Subcutaneous adipose tissue (tissue), 4 donors: Measurements from ENCODE around the gene KIF26A. TPM values are rescaled to one million over a fixed set of nuclear protein-coding genes. Genes with fewer than 3 reads are reported as not detected.

ENCODE experiments used
- small RNA-seq: library from RNA; depleted of rRNA; stranded (forward); fragments of <200 nt; gene quantifications from one replicate; pipeline ENCODE3, GENCODE V24; 2016
- total RNA-seq, 4 donors: library from RNA; depleted of rRNA; stranded (reverse); fragments of >200 nt; gene quantifications; one replicate each; pipeline ENCODE4 v1.1.0, GENCODE V29; 2016
- TF ChIP-seq, protein P1 (sequence below): fragments of 450-650 bp; IDR thresholded peaks from one replicate; pipeline ENCODE4 v1.5.1; 2016; ENCODE audit warnings: low read depth, mild to moderate bottlenecking, control low read depth, antibody characterized with exemption, moderate library complexity

The KIF26A gene
- total RNA-seq, 4 donors from 2014 or later: 0.51 to 9.8 (median 0.88) TPM

DNA sequence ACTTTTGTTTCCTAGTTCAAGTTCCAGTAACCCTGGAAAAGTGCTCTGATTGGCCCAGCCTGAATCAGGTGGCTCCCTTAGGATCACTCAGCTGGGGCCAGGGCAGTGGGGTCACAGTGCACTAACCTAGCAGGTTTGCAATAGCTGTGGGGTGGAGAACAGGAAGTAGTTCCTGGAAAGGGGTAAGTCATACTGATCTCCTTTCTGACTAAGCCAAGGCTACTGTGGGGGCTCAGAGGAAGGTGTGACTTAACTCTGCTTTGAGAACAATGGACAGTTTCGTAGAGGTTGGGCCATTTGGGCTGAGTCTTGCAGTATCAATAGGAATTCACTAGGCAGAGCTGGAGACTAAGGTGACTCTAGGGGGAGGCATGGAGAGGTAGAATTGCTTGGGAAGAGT, 89.4 kb downstream of the KIF26A start:
- TF ChIP-seq, protein P1, sequence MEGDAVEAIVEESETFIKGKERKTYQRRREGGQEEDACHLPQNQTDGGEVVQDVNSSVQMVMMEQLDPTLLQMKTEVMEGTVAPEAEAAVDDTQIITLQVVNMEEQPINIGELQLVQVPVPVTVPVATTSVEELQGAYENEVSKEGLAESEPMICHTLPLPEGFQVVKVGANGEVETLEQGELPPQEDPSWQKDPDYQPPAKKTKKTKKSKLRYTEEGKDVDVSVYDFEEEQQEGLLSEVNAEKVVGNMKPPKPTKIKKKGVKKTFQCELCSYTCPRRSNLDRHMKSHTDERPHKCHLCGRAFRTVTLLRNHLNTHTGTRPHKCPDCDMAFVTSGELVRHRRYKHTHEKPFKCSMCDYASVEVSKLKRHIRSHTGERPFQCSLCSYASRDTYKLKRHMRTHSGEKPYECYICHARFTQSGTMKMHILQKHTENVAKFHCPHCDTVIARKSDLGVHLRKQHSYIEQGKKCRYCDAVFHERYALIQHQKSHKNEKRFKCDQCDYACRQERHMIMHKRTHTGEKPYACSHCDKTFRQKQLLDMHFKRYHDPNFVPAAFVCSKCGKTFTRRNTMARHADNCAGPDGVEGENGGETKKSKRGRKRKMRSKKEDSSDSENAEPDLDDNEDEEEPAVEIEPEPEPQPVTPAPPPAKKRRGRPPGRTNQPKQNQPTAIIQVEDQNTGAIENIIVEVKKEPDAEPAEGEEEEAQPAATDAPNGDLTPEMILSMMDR: no peak

DNA sequence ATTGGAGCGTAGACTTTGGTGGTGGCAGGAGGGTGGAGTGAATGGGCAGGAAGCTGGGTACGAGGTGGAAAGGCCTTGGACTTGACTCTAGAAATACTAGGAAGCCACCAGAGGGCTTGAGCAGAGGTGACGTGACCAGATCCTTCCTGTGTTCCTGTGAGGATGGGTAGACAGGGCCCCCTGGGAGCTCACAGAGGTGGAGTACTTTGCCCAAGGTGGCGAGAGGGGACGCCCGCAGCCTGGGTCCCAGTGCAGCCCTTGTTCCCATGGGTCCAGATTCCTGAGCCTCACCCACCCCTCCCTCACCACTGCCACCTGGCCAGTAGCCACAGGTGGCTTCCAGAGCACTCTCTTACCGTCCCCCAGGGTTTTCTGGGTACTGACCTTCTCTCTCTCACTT, 89.8 kb downstream of the KIF26A start:
- TF ChIP-seq, protein P1: no peak

DNA sequence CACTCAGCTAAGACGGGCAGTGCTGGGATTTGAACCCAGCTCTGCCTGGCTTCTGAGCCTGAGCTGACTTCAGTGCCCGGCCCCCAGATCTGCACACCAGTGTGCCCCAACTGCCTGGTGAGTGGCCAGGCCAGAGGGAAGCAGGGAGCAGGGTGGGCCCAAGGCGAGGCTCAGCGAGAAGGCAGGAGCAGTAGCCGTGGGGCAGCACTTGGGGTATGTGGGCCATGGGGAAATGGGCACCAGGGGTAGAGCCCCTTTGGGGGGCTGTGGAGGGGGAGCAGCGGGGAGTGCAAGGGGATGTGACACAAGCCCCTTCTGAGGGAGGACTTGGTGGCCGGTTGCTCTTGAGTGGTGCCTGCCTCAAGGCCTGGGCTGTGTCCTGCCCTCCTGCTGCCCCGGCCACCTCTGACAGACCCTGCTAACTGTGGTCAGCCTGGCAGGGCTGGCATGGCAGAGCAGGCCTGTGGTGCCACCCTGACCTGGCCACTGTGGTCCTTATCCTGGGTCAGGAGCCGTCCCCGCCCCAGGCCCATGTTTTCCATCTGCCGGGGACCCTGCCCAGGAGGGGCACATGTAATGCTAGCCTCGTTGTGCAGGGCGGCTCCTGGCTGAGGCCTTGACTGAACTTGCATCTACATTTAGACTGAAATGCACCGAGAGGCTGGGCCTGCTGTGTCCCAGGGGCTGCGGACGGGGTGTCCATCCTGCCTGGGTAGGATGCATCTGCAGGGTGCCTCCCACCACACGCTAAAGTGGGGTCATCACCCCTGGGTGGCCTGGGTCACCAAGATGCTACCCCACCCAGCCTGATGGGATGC, 90.5 kb downstream of the KIF26A start:
- TF ChIP-seq, protein P1: no peak

DNA sequence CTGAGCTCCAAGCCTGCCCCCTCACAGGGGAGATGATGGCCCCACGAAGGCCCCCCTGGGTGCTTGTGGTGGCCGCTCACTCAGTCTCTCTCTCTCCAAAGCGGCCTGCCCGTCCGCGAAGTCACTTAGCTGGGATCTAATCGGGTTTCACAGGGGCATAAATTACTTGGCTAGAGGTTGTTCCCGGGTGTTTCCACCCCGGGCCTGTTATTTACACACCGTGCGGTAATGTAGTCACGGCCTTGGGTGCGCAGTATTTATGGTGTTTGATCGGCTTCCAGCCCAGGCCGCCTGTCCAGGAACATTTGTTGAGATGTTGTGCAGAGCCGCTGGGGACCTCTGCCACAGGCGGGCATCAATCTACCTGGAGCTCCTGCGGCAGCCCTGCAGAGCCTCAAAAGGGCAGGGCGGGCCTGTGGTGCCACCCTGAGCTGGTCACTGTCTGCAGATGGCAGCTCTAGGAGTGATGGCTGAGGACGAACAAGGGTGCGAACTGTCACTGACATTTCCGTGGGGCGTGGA, 91.2 kb downstream of the KIF26A start:
- TF ChIP-seq, protein P1: no peak

DNA sequence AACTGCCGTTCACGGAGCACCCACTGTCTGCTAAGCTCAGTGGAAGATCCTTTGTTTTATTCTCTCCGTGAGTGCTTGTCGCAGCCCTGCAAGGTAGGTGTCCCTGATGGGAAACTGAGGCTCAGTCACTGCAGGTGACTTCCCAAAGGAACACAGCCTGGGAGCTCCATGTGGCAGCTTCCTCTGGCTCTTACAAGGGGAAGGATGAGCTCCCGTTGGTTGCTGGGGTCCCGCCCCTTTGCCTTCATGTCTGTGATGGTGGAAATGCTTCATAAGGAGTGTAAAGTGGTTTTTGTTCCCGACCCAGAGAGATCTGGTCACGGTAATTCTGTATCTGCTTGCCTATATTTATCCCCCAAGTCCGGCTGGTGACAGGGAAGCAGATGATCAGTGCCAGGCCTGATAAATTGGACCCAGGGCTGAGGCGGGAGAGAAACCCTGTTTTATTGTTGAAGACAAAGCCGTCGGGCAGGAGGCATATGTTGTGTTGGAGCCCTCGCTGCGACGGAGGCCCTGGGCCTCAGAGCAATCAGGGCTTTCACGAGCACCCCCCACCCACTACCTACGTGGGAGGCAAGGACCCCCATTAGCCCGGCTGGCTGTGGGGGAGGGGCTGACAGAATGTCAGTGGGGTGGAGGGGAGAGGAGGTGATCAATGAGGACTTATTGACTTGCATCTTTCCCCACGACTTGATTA, 91.9 kb downstream of the KIF26A start:
- TF ChIP-seq, protein P1: no peak

Small RNA genes lying within 50 kb of the gene (small RNA-seq; reads per million reads assigned to genes)
- gene MIR203A: 1.1 reads per million

Other genes starting within 250 kb of the KIF26A start
- 1 to 10 TPM in 3 of 4 donors, under 1 TPM in 1; 0.38 to 3.9 (median 1.2) TPM for gene TDRD9, start 210.1 kb upstream of the KIF26A start, total RNA-seq
- not detected for gene RD3L, start 196.1 kb upstream of the KIF26A start, total RNA-seq
- 1 to 10 TPM in 1 of 4 donors, not detected in 3; 1.5 TPM for gene ASPG, start 52.9 kb upstream of the KIF26A start, total RNA-seq